ENCODE results near the gene ADAM19. TPM values are rescaled to one million over a fixed set of nuclear protein-coding genes. Genes with fewer than 3 reads are reported as not detected.
A peak's percentile ranks its signal among the peaks of the same experiment; 100 is the strongest.

ADAM19 gene
- total and polyA plus RNA-seq, 3 donors from 2014 or later = 3.1 to 4.9 (median 4.5) TPM

DNA sequence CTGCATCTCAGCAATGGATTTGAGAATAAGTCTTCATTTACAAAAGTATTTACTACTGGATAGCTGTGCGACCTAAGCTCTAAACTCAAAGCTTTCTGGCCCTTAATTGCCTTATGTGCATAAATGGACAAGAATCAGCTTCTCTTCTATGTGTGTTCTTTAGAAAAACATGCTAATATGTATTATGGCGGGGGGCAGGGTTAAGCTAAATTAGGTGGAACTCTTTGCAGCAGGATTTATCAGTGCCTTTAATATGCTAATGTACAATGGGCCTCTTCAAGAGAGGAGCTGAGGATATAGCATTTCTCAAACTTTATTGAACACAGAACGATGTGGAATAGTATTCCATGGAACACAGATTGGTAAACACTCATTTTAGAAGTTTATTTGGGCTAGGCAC, 125.6 kb downstream of the ADAM19 start:
- 91 to 96% methylated on average over 3 of the region's 3 CpGs for WGBS, 2 donors
- H3K27ac ChIP-seq = no peak overlapping the region
- no peak overlapping the region for H3K4me3 ChIP-seq
- no peak for DNase-seq
- H3K36me3 ChIP-seq (ENCODE audit: low read depth, missing control alignments) = no peaks in the 10 kb centered on the region
- no peak for TF ChIP-seq POLR2A (IDR thresholded peaks at IDR 0.05)
- TF ChIP-seq, protein P1, sequence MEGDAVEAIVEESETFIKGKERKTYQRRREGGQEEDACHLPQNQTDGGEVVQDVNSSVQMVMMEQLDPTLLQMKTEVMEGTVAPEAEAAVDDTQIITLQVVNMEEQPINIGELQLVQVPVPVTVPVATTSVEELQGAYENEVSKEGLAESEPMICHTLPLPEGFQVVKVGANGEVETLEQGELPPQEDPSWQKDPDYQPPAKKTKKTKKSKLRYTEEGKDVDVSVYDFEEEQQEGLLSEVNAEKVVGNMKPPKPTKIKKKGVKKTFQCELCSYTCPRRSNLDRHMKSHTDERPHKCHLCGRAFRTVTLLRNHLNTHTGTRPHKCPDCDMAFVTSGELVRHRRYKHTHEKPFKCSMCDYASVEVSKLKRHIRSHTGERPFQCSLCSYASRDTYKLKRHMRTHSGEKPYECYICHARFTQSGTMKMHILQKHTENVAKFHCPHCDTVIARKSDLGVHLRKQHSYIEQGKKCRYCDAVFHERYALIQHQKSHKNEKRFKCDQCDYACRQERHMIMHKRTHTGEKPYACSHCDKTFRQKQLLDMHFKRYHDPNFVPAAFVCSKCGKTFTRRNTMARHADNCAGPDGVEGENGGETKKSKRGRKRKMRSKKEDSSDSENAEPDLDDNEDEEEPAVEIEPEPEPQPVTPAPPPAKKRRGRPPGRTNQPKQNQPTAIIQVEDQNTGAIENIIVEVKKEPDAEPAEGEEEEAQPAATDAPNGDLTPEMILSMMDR (IDR thresholded peaks at IDR 0.05) = no peak
- intact Hi-C loops (cut with DNase I; ENCODE audit: low total_unique reads) = no loop called here
- no peaks in the 10 kb centered on the region for H3K9me3 ChIP-seq
- H3K27me3 ChIP-seq = no peaks in the 10 kb centered on the region
- no peaks in the 10 kb centered on the region for H3K4me1 ChIP-seq

GRCh38 chr5:157449011-157449723, 126.4 kb downstream of the ADAM19 start:
- Histone ChIP-seq H3K4me3 (no peak overlapping the region), H3K9me3 (no peaks in the 10 kb centered on the region), H3K4me1 (no peaks in the 10 kb centered on the region), H3K27me3 (no peaks in the 10 kb centered on the region), H3K27ac (no peak overlapping the region), H3K36me3 (ENCODE audit: low read depth, missing control alignments) (no peaks in the 10 kb centered on the region)
- 43 to 62% methylated on average over 5 to 6 of the region's 6 CpGs for WGBS, 2 donors
- TF ChIP-seq POLR2A (IDR thresholded peaks at IDR 0.05) = no peak
- TF ChIP-seq, protein P1 (IDR thresholded peaks at IDR 0.05) = no peak
- DNase-seq = peak; percentile 39
- intact Hi-C loops (cut with DNase I; ENCODE audit: low total_unique reads) = no loop called here

GRCh38 chr5:157447201-157447637, 128.4 kb downstream of the ADAM19 start:
- WGBS, 2 donors = 42 to 71% methylated on average over 6 to 13 of the region's 13 CpGs
- no peaks in the 10 kb centered on the region for H3K4me1 ChIP-seq
- peak overlapping the region in 1 of 2 donors; percentile 20 for H3K4me3 ChIP-seq
- H3K27me3 ChIP-seq = no peaks in the 10 kb centered on the region
- H3K9me3 ChIP-seq = no peaks in the 10 kb centered on the region
- H3K27ac ChIP-seq = no peak overlapping the region
- TF ChIP-seq, protein P1 (IDR thresholded peaks at IDR 0.05) = no peak
- no peak for TF ChIP-seq POLR2A (IDR thresholded peaks at IDR 0.05)
- peak; percentile 29 for DNase-seq
- intact Hi-C loops (cut with DNase I; ENCODE audit: low total_unique reads) = no loop called here
- H3K36me3 ChIP-seq (ENCODE audit: low read depth, missing control alignments) = no peaks in the 10 kb centered on the region

DNA sequence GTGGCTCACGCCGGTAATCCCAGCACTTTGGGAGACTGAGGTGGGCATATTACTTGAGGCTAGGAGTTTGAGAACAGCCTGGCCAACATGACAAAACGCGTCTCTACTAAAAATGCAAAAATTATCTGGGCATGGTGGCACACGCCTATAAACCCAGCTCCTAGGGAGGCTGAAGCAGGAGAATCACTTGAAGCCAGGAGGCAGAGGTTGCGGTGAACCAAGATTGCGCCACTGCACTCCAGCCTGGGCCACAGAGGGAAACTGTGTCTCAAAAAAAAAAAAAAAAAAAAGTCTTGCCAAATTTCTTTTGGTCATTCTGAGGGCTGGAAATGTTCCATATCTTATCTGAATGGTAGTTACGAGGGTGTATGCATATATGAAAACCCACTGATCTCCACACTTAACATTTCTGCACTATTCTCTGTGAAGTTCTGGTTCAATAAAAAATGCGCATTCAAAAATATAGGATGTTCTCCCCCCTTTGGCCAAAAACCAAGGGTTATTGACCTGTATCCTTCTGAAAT, 129.1 kb downstream of the ADAM19 start:
- Histone ChIP-seq H3K9me3 (no peaks in the 10 kb centered on the region), H3K36me3 (ENCODE audit: low read depth, missing control alignments) (no peaks in the 10 kb centered on the region), H3K27me3 (no peaks in the 10 kb centered on the region), H3K4me1 (no peaks in the 10 kb centered on the region), H3K4me3 (no peak overlapping the region), H3K27ac (no peak overlapping the region)
- TF ChIP-seq, protein P1 (IDR thresholded peaks at IDR 0.05) = no peak
- intact Hi-C loops (cut with DNase I; ENCODE audit: low total_unique reads) = no loop called here
- no peak for DNase-seq
- 71 to 79% methylated on average over 9 of the region's 9 CpGs for WGBS, 2 donors
